ENCODE data around the gene GOSR1.

The GOSR1 gene

DNA sequence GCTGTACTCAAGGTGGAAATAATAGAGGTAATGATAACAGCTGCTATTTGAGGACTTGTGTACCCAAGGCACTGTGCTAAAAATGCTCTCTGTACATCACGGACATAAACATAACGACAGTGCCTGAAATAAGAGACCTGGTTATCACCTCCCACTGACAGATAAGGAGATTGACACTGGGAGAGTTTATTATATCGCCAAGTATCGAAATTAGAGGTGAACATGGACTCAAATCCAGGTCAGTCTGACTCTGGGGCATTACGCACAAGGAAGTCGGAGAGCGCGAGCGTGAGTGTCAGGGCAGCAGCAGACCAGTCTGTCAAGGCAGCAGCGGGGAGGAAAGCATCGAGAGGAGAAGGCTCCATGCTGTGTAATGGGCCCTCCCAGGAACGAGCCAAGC, 57.1 kb downstream of the GOSR1 start (continued):
- TF ChIP-seq, protein P1, sequence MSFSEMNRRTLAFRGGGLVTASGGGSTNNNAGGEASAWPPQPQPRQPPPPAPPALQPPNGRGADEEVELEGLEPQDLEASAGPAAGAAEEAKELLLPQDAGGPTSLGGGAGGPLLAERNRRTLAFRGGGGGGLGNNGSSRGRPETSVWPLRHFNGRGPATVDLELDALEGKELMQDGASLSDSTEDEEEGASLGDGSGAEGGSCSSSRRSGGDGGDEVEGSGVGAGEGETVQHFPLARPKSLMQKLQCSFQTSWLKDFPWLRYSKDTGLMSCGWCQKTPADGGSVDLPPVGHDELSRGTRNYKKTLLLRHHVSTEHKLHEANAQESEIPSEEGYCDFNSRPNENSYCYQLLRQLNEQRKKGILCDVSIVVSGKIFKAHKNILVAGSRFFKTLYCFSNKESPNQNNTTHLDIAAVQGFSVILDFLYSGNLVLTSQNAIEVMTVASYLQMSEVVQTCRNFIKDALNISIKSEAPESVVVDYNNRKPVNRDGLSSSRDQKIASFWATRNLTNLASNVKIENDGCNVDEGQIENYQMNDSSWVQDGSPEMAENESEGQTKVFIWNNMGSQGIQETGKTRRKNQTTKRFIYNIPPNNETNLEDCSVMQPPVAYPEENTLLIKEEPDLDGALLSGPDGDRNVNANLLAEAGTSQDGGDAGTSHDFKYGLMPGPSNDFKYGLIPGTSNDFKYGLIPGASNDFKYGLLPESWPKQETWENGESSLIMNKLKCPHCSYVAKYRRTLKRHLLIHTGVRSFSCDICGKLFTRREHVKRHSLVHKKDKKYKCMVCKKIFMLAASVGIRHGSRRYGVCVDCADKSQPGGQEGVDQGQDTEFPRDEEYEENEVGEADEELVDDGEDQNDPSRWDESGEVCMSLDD (tag by site-specific recombination; IDR thresholded peaks at IDR 0.05), result no peak
- no peak for TF ChIP-seq ZNF792 (tag by site-specific recombination; IDR thresholded peaks at IDR 0.05)
- TF ChIP-seq ZNF184 (tag by site-specific recombination; IDR thresholded peaks at IDR 0.05), result no peak
- TF ChIP-seq SETDB1 (IDR thresholded peaks at IDR 0.05; ENCODE audit: insufficient read length, low read length), result no peak
- TF ChIP-seq ZNF335 (tag by site-specific recombination; conservative IDR thresholded peaks at IDR 0.05), result peak; percentile 39; the same call in 1 of the 2 replicates
- no peak for TF ChIP-seq SP7 (tag by site-specific recombination; IDR thresholded peaks at IDR 0.05)
- peak; percentile 35; the same call in 1 of the 2 replicates for TF ChIP-seq ZFP69B (tag by site-specific recombination; IDR thresholded peaks at IDR 0.05)
- no peak for TF ChIP-seq ZNF433 (tag by site-specific recombination; IDR thresholded peaks at IDR 0.05; ENCODE audit: low read depth)
- peak; percentile 16; the same call in 1 of the 2 replicates for TF ChIP-seq WT1 (tag by site-specific recombination; IDR thresholded peaks at IDR 0.05)
- peak; percentile 33; the same call in 1 of the 2 replicates for TF ChIP-seq GLIS1 (tag by site-specific recombination; IDR thresholded peaks at IDR 0.05)
- TF ChIP-seq, protein P2, sequence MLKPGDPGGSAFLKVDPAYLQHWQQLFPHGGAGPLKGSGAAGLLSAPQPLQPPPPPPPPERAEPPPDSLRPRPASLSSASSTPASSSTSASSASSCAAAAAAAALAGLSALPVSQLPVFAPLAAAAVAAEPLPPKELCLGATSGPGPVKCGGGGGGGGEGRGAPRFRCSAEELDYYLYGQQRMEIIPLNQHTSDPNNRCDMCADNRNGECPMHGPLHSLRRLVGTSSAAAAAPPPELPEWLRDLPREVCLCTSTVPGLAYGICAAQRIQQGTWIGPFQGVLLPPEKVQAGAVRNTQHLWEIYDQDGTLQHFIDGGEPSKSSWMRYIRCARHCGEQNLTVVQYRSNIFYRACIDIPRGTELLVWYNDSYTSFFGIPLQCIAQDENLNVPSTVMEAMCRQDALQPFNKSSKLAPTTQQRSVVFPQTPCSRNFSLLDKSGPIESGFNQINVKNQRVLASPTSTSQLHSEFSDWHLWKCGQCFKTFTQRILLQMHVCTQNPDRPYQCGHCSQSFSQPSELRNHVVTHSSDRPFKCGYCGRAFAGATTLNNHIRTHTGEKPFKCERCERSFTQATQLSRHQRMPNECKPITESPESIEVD (tag by site-specific recombination; IDR thresholded peaks at IDR 0.05), result no peak
- TF ChIP-seq, protein P3, sequence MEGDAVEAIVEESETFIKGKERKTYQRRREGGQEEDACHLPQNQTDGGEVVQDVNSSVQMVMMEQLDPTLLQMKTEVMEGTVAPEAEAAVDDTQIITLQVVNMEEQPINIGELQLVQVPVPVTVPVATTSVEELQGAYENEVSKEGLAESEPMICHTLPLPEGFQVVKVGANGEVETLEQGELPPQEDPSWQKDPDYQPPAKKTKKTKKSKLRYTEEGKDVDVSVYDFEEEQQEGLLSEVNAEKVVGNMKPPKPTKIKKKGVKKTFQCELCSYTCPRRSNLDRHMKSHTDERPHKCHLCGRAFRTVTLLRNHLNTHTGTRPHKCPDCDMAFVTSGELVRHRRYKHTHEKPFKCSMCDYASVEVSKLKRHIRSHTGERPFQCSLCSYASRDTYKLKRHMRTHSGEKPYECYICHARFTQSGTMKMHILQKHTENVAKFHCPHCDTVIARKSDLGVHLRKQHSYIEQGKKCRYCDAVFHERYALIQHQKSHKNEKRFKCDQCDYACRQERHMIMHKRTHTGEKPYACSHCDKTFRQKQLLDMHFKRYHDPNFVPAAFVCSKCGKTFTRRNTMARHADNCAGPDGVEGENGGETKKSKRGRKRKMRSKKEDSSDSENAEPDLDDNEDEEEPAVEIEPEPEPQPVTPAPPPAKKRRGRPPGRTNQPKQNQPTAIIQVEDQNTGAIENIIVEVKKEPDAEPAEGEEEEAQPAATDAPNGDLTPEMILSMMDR (tag by site-specific recombination; IDR thresholded peaks at IDR 0.05), result no peak
- TF ChIP-seq, protein P4, sequence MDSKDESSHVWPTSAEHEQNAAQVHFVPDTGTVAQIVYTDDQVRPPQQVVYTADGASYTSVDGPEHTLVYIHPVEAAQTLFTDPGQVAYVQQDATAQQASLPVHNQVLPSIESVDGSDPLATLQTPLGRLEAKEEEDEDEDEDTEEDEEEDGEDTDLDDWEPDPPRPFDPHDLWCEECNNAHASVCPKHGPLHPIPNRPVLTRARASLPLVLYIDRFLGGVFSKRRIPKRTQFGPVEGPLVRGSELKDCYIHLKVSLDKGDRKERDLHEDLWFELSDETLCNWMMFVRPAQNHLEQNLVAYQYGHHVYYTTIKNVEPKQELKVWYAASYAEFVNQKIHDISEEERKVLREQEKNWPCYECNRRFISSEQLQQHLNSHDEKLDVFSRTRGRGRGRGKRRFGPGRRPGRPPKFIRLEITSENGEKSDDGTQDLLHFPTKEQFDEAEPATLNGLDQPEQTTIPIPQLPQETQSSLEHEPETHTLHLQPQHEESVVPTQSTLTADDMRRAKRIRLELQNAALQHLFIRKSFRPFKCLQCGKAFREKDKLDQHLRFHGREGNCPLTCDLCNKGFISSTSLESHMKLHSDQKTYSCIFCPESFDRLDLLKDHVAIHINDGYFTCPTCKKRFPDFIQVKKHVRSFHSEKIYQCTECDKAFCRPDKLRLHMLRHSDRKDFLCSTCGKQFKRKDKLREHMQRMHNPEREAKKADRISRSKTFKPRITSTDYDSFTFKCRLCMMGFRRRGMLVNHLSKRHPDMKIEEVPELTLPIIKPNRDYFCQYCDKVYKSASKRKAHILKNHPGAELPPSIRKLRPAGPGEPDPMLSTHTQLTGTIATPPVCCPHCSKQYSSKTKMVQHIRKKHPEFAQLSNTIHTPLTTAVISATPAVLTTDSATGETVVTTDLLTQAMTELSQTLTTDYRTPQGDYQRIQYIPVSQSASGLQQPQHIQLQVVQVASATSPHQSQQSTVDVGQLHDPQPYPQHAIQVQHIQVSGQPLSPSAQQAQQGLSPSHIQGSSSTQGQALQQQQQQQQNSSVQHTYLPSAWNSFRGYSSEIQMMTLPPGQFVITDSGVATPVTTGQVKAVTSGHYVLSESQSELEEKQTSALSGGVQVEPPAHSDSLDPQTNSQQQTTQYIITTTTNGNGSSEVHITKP (tag by site-specific recombination; IDR thresholded peaks at IDR 0.05), result peak; percentile 98
- 0 out of 2 replicates have a peak, but pooled peaks have one; percentile 11 for TF ChIP-seq GLIS2 (tag by site-specific recombination; IDR thresholded peaks at IDR 0.05)
- TF ChIP-seq ZNF777 (tag by site-specific recombination; IDR thresholded peaks at IDR 0.05; ENCODE audit: borderline replicate concordance), result no peak

Data from HEK293 (cell line).